T-helper 1 cell (primary cell): Measurements from ENCODE around the gene PDGFC.

Experiments
- DNase-seq, 5 donors: peaks; one replicate each; pipeline ENCODE4 v3.0.0-alpha.2; 2012 to 2020
- total RNA-seq, 4 donors: gene quantifications; one replicate each; lab custom pipeline; 2026; lab: John Stamatoyannopoulos, UW

The PDGFC gene
- 0 reads per million in 4 donors for total RNA-seq

- no peak for DNase-seq
Observed at GRCh38 chr4:156971676-156972378, at the start of gene PDGFC. Gene PDGFC (minus strand): TSS chr4:156971799. CDS start chr4:156970903, 896 bp downstream.

DNA sequence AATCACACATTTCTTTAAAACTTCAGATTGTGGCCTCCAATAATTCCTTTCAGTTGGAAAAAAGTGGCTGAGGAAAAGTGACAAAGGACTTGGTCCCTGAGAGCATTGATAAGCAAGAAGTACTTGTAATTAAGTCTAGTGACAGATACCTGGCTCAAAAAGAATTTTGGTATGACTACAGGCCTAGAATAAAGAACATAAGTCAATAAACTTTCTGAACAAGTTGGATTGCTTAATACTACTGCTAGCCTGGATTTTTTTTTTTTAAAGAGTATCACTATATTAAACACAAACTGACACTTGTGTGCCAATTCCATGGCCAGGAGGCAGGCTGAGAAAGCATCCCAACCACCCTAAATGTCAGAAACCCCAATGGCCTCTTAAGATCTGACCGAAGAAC, 49.3 kb upstream of the PDGFC start:
- no peak for DNase-seq

GRCh38 chr4:157018920-157019490, 47.4 kb upstream of the PDGFC start:
- no peak for DNase-seq

DNA sequence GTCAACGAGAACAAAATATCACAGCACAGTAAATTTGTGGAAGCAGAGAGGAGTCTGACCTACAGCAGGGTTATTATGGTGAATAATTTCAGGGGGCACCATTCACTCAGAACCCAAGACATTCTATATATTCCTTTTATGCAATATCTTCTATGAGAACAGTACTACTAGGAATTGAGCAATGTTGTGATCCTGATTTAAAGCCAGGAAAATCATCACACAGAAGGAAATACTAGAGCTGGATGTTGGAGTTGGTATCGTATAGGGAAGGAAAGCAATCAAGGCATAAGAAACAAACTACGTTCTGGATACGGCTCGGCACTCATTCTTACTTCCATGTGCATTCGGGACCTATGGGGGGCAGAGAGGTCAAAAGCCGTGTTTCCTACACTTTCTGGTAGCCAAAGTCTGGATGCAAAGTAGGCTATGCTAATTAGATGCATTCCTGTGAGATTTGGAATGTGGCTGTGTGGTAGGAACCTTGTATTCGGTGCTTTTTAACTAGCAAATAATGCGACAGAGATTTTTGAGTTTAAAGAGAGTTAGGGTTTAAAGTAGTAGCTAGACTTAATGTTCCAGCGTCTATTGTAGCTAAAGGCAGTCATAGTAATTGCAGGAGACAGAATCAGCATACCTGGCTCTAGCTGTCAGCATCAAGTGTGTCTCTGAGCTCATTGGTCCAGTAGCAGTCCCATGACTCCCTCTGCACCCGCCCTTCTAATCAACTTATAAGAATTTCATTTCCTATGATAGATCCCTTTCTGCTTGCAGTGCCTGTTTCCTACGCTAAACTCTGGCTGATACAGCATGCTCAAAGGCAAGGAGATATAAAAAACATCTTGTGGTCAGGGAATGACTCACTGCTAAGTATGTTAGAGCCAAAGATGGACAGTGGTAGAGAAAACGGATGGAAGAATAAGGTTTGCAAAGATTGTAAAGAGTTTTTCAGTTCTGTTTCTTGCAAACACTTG, 43.3 kb upstream of the PDGFC start:
- no peak for DNase-seq

DNA sequence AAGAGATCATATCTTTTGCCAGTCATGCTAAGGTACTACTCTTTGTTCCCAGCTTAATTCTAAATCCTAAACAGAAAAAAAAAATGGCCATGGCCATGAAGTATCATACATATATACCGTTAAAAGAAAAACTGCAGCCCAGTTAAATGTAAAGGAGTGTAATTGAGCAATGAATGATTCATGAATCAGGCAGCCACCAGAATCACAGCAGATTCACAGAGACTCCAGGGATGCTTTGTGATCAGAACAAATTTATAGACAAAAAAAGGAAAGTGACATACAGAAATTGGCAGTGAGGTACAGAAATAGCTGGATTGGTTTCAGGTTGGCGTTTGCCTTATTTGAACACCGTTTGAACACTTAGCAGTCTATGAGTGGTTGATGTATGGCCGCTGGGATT, 42.1 kb upstream of the PDGFC start:
- DNase-seq: no peak

- no peak for DNase-seq
Observed at GRCh38 chr4:157012781-157013180, 41.2 kb upstream of the PDGFC start.

DNA sequence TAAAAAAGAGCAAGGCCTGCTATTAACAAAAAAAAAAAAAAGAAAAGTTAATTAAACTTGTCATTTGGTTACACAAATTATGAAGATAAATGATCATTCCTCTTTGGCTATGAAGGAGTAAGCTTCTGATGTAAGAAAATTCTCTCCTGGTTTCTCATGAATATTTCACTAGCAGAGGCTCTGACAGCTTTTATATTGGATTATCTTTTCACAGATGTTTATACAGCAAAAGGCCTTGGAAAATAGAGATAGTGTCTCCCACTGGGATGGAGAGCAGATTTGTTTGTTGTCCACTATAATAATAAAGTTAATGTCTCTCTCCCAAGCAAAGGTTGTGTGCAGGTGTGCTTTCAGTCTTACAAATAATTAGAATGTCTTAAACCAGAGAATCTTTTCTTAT, 40.7 kb upstream of the PDGFC start:
- DNase-seq: no peak

DNA sequence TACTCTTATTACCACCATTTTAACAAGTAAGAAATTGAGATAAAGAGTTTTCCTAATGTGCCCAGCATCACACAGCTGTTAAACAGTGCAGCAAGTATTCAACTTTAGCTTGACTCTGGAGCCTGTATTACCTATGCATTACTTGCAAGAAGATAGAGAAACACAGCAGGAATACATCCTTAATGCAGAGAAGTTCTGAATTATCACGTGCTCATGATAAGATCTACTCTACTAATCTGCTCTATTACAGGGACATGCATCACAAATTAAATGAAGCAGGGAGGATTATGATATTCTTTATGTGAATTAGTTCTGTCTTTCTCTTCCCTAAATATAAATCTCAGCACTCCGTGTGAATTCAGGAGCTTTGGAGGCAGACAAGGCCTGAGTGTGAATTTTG, 39.0 kb upstream of the PDGFC start:
- no peak for DNase-seq

- DNase-seq: no peak
Observed at GRCh38 chr4:157005831-157006230, 34.2 kb upstream of the PDGFC start.

DNA sequence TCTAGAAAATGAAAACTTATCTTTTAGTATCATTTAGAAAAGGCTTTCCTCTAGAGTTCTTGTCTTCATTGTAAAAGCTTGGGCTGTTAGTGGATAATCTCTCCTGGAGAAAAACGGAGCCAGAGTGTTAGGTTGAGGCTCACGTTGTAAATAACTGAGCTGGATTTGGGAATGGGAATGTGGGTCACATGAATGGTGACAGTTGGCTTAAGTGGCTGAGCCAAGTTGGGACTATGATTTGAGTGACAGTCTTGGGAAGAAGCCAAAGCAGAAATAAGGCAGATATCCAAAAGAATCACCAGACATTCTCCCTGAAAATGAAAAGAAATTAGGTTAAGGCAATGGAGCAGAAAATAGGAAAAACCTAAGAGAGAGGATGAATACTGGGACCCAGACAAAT, 33.6 kb upstream of the PDGFC start:
- DNase-seq: no peak

GRCh38 chr4:157004279-157005161, 32.9 kb upstream of the PDGFC start:
- DNase-seq: no peak

DNA sequence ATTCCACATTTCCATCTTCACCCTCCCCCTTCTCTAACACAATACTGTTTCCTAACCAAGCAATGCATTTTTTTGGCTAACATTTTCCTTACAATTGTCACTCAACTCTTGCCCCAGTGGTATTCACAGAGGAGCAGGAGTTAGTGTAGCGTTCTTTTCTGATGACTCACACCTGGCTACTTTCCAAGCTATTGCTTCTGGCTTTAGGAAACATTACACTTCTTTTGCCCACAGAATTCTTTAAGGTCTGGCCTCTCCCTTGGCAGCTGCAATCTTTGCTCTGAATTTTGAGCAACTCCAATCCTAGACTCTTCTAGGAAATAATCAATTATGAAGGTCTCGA, 27.5 kb upstream of the PDGFC start:
- DNase-seq: no peak

DNA sequence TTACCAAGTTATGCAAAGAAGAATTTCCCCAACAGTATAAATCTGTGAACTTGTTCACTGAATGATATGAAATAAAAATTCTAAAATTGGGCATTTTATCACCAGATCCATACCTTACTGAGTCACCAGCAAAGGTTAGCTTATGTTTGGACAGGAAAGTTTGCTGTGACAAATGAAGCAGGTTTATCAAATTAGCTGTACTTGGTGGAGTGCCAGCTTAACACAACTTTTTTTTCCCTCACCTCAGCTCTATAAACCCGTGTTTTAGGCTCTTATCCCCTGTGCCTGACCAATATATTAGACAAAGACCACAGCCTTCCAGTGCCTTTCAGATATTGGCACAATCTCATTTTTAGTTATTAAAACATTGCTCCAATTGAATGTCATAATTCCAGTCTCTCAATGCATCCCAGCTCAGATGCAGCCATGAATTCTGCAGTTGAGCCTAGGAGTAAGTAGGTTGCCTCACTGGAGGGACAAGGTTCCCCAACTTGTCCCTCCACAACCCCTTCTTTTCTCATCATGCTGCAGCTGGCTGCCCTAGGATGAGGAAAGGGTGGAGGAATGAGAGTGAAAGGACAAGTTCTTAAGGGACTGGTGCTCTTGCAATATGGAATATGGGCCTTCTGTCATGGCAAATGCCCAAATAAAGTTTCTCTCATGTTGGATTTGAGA, 27.0 kb upstream of the PDGFC start:
- DNase-seq: no peak

GRCh38 chr4:156992943-156993342, 21.3 kb upstream of the PDGFC start:
- no peak for DNase-seq

- DNase-seq: no peak
Observed at GRCh38 chr4:156991161-156991560, 19.6 kb upstream of the PDGFC start.

DNA sequence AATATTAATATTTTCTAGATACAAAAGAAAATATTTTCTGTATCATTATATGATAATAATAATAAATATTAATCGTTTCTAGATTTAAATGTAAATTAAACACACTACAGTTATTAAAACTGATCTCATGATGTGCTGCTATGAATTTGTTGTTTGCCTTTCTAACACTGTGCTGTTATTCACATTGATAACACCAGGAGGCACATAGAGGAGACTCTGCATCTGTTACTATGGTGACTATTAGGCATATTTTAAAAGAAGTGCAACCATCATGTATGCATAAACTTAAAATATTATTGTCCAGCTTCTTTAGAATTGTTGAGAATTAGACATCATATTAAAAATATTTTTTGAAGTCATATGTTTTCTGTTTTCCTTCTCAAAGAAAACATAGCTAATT, 11.8 kb upstream of the PDGFC start:
- no peak for DNase-seq

DNA sequence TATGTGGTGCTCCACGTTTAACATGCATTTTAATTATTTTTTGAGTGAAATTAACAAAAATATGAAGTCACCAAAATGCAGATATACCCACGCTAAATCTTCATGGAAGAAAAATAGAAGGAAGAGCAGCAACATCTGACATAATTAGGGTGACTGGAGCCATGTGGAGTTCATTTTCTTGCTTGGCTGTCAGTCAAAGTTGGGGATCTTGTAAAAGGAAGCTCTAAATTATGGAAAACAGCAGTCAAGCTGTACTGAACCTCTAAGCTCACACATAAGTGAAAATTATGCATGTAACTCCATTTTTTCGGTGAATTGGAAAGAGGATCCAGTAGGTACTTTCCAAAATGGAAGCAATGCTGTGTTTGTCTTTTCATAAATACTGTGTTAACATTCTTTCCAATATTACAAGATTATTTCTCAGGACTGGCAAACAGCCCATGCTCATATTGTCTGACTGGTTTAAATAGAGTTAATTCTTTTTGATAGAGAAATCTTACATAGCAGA, 9.7 kb upstream of the PDGFC start:
- no peak for DNase-seq

DNA sequence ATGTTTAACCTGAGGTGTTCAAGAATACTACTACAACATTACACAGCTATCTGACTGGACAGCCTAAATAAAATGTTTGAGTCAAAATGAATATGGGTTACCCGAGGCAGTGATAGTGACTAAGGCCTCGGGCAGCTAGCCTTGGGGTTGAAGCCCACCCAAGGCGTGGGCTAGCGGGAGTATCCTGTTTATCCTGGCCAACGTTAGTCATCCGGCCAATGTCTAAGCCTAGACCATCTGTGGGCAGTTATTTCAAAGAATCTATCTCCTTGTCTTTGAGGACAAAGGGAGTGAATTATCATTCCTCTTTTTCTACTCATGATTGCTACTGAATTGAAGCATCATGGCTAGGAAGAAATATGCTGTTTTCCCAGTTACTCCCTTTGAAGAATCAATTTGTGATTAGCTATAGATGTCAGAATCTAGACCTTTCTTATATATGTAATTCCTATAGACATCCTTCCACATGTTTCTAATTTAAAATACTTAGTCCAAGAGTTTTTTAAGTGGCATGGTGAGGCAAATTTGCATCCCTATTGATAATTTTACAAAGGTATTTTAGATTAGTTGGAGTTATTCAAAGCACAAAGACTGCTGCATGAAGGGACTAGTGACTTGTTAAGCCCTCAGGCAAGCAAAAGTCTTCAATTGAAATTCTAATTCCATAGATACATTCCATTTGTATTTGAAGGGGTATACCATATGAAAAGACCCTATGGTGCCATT, 6.0 kb upstream of the PDGFC start:
- no peak for DNase-seq

- DNase-seq: no peak
Observed at GRCh38 chr4:156976147-156976546, 4.5 kb upstream of the PDGFC start.

DNA sequence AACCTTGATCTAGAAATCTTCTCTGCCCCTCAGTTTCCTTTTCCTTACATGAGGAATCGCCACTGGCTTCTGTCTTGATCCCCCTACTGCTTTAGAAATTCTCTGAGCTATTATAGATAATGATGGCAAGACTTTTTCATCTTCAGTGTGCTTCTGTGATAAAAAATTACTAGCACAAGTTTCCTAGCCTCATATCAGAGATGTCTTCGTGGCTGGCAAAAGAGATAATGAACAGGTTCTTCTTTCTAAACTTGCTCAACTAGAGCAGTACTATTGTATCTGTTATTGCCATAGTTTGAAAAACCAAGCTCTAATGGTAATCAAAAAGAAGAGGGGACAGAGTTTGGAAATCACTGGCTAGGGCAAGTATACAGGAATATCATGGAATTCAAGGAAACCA, 4.1 kb upstream of the PDGFC start:
- no peak for DNase-seq

DNA sequence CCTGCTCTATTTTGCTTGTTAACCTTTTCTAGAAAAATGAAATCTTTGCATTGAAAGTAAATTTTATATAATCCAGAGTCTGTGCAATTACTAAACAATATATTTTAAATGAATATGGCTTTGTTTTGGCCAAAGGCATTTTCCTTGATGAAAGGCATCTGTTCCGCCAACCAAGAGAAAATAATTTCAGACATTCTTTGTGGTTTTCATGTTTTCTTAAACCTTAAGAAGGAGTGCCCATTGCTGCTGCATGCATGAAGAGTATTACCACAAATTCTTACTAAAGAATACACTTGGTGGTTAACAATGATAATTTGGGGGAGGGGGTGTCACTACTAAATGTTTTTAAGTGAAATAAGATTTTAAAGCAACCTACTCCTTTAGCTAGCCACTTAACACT, 2.7 kb upstream of the PDGFC start:
- DNase-seq: no peak
